ENCODE results near the gene MYO1B.
A peak's percentile ranks its signal among the peaks of the same experiment; 100 is the strongest.

MYO1B gene

DNA sequence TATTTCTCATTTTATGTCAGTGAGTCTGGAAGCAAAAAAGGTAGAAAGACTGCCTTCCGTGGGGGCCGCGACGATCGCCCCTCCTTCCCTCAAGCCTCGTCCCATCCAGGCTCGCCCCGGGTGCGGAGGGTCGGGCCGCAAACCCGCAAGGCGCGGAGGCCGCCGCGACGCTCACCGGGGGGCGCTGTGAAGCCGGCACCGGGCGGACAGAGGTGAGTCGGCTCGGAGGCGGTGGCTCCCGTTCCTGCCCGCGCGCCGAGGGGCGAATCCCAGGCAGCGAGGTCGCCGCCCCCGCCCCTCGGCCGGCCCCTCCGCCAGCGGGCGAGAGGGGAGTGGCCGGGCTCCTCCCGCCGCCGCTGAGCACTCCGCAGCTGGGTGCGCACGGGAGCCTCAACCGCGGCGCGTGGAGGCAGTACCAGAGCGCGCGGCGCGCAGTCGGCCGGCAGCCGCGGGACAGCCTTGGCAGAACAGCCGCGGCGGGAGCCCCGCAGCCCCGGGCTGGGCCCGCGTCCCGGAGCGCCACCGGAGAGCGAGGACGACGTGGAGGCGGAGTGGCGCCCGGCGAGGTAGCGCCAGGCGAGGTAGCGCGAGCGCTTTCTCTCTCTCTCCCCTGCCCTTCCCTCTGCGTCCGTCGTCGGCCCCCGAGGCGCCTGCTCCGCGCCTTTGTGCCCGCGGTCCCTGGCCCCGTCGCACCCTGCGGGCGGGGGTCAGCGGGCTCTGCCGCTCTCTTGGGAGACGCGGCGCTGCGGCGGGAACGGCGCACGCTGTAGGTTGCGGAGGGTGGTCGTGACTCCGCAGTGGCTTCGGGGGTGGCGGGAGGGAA, at the start of gene MYO1B:
TSS of gene MYO1B (plus strand) at position 359 of the 823 bp plus-strand sequence. CDS start 31,492 bp downstream, outside the sequence.
- DNase-seq, result peak; percentile 53

DNA sequence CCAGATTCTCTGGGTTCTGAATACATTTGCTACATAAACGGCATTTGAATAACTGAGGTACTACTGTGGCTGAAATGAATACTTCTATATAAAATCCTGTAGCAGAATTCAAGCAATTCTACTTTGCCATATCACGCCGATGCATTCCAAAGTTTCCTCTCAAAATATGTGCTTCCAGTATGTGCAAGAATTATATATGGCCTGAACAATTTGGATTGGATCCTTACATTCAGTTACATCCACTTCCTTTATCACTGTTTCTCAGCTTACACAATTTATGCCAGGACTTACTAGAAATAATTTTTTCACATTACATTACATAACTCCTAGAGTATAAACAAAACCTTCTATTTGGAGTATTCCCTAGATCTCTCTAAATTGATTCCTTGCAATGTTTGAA, 48.1 kb upstream of the MYO1B start:
- no peak for DNase-seq

DNA sequence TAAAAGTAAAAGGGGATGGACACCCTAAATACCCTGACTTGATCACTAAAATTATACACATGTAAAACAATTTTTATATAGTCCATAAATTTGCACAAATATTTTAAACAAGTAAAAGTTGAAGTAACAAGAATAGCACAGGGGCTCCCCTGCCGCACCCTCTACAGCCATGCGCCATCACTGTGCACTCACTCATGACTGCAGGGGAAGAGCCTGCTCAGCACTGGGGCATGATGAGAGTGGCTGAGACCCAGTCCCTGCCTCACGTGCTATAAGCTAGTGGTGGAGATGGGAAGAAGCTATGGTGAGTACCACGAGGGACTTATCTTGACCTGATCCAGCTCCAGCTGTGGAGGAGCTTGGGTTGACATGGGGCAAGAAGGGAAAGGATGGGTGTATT, 46.9 kb upstream of the MYO1B start:
- no peak for DNase-seq

DNA sequence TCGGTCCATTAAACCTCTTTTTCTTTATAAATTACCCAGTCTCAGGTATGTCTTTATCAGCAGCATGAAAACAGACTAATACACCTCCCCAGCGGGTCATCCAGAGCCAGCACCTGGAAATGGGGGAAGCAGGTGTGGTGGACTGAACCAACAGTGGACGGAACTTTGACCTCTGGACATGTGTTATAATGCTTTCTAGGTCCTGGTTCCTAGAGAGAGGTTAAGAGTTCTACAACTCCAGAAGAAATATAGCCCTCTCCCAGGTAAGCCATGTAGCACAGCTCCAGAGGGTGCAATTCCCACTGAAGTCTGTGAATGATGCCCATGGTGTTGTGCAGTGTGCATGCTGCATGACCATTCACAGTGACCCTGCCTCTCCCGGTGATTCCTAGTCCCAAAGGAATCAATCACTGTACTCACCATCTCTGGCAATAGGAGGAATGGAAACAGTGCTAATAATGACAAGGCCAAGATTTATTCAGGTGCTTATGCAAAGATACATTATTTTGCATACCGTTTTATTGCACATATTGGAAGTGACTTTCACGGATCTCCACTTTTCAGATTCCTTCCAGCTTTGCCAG, 45.2 kb upstream of the MYO1B start:
- DNase-seq, result no peak

DNA sequence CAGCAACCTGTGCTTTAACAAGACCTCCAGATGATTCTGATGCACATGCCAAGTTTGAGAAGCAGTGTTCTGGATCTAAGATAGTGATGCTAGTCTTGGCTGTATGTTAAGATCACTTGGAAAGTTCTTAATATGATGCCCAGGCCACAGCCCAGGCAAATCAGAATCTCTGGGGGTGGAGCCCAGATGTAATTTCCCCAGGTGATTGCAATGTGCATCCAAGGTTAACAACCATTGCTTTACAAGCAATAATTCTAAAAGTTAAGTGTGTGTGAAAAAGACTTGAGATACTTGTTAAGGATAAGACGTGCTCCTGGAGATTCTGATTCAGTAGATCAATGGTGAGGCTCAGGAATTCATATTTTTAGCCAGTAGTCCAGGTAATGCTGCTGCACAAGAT, 44.3 kb upstream of the MYO1B start:
- no peak for DNase-seq

DNA sequence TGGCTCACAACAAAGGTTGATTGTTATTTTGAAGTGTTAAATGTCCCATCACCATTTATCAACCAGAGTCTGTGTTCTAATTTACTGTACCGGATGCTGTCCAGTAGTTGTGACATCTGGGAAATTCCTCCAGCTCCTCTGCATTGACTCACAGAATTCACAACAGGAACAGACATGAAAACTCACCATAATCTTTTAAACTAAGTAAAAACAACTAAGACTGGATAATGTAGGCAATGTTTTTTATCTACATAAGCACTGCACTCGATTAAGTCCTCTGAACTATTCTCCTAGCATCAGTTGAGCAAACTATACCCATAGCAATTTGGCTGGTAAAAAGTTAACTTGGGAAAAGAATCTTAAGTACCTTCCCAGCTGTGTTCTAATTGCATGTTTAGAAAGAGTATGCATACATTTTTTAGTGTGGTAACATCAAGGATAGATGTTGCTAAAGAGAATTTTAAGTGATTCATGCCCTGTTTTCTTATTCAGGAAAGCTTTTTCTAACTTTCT, 42.9 kb upstream of the MYO1B start:
- no peak for DNase-seq

DNA sequence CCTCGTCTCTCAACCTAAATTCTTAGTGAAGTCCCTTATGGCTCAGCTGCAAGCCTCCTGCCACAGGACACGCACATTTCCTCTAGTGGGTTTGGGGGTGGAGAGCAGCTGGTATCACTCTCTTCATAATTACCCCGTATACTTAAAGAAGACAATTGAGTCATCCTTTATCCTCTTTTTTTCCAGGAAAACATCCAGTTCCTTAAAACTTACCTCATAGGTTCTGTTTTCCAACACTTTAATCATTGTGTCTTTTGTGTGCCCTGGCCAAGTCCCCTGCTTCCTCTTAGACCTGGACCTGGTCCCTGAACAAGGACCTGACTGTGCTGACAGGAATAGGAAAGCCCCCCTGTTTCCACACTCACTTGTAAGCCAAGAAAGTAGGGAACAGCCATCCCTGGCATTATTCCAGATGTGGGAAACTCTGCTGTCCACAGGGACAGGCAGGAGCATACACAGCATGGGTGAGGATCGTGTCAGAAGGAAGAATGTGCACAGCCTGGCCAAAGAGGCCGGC, 42.3 kb upstream of the MYO1B start:
- no peak for DNase-seq

DNA sequence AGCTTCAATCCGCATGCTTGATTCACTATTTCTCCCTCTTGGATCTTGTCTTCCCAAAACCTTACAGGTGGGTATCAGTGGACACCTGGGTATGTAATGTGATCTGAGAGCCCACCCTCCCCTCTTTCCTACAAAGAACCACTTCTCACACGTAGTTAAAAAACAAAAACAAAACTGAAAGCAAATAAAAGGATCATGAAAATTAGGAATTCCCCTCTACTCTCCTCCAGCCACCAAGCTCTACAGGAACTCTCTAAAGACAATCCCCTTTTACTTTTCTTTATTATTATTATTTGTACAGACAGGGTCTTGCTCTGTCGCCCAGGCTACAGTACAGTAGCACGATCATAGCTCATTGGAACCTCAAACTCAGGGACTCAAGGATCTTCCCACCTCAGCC, 40.8 kb upstream of the MYO1B start:
- DNase-seq, result no peak

DNA sequence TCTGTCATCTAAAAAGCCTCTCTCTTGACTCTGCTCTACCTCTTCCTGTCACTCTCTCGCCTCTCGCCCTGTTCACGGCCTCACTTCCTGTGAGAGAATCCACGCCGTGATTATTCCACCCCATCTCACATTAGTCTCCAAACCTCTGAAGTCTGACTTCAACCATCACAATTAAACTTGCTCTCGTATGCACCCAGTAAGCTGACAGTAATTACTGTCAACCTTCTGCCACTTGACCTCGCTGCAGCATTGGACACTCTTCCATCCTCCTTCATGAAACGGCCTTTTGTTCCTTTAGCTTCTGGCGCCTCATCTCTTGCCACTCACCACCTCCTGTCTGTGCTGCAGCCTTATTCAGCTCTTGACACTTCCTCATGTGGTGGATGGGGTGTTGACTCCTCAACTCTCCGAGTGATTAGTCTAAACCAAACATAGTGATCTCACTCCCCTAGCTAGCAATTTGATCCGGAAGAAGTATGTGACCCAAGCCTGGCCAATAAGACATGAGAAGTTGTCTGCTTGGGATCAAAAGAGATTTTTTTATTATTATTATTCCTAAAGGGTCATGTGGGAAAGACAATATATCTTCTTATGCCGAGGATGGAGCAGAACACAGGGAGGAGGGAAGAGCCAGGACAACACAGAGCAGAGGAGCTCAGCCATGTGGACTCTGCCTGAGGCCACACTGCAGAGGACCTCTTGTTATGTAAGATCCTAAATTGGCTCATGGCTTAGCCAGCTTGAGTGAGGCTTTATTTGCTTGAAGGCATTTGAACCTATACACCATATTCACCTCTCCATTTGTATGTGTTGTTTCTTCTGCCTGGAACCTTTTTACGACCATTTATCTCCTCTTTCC, 38.4 kb upstream of the MYO1B start:
- peak; percentile 49 for DNase-seq

DNA sequence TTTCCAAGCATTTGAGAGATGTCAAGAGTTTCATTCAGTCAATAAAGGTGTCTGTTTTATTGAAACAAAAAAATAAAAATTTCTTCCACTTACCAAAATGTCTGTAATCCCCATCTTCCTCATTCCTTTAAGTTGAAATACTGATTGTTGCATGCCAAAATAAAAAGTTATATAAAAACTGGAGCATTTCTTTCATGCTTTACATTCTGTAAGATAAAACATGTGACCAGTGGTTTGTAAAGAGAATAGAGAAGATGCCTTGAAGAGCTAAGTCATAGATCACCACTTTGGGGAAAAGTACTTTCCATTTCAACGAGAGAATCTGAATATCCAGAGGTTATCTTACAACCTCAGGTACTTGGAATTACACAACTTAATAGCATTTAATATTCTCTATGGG, 35.9 kb upstream of the MYO1B start:
- DNase-seq, result no peak

DNA sequence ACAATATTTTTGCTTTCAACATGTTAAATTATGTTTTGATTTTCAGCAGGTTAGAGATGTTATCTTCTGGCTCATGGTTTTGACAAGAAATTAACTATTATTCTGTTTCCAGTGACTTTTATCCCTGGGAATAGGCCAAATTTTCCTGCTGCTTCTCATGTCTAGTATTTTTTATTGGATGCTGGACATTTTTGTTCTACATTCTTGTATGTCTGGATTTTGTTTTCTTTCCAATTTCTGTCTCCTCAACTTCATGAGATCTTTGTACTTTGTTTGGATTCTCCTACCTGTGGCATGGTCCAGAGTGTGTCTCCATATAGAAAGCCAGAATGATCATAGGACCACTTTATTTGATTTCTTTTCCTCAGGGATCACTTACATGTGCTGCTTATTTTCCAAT, 33.1 kb upstream of the MYO1B start:
- DNase-seq, result no peak

DNA sequence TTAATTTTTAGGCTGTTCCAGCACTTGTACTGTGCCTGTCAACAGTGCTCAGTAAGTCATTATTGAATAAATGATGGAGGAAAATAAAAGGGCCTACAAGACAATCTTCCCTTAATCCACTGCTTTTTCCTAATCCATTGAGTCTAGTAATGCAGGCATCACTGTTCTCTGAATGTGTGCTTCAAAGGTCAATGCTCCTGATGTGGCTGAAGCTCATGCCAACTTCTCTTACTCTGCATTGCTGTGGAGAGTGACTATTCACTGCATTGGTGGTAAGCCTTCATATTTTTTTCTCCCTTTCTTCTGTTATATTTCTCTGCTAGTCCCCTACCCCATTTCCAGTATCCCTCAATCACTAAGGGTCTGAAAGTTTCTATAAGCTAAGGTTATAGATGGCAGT, 31.9 kb upstream of the MYO1B start:
- DNase-seq, result no peak

DNA sequence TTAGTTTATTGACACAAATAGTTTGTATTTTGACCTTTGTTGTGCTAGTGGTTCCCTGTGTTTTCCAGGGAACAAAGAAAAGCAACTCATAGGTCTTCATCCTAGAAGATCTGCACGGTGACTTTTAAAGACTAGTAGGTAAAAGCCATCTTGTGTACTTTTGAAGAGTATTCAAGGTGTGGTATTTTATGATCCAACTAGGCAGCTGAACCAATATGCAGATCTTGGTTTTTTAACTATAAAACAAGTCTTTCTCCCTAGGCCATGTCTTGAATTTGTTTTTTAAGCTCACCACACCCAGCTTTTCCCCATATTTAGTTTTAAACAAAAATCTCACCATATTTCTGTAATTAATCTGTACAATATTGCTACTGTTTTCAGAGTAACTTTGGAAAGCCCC, 30.0 kb upstream of the MYO1B start:
- DNase-seq, result no peak

DNA sequence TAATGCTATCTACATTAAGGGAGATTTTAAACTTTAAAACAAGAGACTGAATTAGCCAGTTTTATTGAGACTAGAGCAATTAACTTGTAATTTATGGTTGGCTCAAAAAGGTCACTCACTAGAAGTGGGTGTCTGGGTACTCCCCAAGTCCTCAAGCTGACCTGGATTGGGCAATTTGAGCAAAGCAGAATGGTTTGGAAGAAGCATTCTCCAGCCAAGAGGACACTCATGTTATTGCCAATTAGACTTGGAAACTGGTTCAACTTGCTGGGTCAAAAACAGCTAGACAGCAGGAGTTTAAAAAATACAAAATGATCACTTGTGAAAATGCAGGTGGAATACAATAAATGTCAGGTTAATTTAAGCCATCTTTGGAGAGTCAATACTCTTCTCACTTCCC, 29.5 kb upstream of the MYO1B start:
- no peak for DNase-seq

DNA sequence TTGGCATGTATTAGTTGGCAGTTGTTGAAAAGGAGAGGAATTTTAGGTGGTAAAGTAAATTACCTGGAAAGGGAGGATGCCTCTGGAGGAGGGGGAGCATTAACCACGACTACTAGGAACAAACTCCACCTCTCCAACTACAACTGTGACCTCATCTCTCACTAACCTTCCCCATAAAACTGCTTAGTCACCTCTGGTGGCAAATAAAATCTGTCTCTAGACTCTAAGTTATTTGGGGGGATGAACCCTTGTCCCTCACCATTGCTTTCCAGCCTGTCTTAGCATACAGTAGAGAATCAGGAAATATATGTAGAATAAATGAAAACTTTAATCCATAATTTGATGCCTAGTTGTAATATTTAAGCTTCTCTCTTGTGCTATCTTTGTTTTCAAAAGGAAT, 27.6 kb upstream of the MYO1B start:
- DNase-seq, result no peak

DNA sequence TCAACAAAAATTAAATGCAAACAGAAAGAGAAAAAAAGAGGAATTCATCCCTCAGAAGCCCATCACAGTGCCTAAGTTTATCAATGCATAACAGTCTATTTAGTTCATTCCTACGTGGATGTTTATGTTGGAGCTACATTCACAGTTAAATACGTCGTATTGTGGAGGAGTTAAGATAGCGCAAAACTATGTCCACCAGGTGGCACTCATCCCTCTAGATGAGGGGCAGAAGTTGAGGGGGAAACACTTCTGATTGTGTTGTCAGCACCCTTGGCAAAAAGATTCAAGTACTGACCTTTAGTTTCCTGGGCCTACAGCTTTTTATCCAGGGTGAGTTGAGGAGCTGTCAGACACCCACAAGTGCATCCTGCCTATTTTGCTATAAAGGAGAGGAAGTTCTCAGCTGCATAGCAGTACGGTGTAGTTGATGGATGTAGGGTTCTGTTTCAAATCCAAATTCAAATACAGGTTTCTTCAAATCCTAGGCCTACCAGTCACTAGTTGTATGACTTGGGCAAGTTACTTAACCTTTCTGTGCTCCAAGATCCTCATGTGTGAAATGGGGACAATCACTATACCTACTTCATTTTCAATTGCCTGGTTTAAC, 26.8 kb upstream of the MYO1B start:
- DNase-seq, result peak; percentile 22

DNA sequence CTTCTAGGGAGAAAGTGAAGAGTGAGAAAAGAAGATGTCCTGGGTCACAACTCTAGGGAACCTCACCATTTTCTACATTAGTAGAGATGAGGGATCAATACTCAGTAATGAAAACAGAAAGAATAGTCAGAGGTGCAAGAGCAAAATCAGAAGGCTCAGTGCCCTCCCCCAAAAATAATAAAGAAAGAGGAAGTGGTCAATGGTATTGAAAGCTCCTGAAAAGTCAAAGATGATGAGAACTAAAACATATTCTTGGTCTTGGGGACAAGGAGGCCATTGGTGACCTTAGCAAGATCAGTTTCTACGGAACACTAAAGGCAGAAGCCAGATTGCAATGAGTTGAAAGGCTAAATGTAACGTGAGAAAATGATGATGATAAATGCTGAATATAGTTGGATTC, 24.5 kb upstream of the MYO1B start:
- no peak for DNase-seq

DNA sequence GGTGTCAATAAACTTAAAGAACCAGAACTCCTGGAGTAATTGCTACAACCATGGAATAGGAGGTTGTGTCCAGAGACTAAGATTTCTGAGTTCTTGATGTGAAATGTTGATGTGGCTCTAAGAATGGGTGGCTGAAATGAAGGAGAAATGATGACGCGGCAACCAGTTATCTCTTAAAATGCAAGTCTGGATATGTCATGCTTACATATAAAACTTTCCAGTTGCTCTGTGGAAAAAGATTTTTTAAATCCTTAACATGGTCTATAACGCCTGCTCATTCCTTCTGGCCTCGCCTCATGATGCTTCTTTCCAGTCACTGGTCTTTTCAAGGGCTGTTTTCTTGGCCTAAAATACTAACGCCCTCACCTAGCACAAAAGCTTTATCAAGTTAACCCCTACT, 23.5 kb upstream of the MYO1B start:
- no peak for DNase-seq

DNA sequence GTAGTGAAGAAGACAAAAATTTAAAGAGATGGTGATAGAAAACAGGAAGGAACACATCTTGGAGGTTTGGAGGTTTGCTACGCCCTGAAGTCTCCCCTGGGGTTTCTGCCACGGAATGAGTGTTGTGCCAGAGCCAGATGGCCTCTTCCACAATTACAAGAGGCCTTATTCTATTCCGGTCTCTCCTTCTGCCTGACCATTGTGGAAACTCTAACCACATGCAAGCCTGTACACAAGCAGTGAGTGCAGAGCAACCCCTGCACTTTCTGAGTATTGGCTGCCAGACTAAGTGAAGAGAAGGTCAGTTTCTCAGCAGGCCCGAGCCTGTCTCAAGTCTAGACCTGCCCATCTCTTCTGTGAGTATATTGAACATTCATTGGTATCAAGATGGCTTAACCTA, 22.7 kb upstream of the MYO1B start:
- DNase-seq, result no peak

DNA sequence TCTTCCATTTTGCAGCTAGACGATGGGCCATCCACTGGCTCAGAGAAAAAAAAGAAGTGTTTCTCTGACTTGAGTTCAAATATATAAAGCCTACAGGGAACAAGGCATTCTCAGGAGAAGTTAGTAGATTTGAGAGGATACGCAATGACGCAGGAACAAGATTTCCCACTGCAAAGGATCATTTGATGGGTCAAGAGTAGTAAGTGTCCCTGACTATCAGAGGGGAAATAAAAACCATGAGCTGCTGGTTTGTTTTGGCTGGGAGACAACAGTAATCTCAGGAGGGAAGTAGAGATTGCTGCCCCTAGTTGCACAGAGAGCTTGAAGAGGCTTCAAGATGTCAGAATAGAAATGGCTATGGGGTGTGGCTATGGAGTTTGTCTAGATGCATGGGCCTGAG, 22.3 kb upstream of the MYO1B start:
- DNase-seq, result no peak

DNA sequence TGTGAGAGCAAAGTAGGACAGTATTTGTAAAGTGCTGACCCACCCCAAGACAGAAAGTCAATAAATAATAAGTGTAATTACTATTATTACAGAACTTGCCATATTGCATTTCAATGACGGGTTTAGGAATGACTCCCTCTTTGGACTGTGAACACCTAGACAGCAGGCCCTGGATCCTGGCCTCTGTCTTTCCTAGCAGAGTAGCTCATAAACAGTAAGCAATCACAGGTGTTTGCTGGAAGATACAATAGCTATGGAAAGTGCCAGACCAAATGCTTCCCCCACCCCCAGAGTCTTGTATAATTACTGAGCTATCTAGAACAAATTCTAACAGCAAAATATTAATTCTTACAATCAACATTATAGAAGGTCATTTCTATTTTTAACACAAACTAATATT, 20.1 kb upstream of the MYO1B start:
- DNase-seq, result no peak

DNA sequence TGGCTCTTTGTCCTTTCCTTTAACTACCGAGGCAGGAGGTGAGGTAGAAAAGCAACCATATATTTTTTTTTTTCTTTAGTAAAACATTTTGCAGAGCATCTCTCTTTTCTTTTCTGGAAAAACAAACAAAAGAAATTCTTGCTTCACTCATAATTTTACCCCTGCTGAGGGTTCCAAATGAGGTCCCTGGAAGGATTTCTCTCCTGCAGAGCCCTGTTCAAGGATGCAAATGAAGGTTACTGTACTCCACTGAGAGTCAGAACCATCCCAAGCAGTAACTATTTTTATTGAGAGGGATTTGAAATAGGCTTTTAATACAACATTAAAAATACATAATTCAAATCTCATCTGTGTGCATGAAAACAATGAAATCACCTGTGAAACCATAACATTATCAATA, 19.5 kb upstream of the MYO1B start:
- no peak for DNase-seq

DNA sequence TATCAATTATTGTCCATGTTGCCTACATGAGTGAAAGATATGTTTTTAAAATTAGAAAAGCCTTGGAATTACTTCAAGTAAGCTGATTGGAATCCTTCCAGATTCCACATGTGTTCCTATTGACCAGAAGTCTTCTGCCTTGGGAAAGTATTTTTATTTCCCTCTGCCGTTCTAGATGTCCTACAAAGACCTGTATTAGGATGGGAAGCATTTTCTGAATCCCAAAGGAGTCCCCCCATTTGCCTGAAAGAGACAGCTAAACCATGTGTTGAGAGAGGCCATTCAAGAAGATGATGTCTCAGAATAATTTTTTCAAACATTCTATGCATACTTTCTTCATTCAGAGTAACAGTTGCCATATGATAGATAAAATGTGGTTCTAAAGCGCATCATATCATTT, 19.0 kb upstream of the MYO1B start:
- no peak for DNase-seq

Data from CD4-positive, alpha-beta T cell treated with Interferon gamma for 1 hour (primary cell).